Activated CD4-positive, CD25-positive, alpha-beta regulatory T cell treated with anti-CD3 and anti-CD28 coated beads, Interleukin-2, amount 50 U/mL, for 24 hours (primary cell): ENCODE data around the gene TMTC4.
"Not testable (repeated sequence)": the region's sequence is repeated elsewhere in the genome, so short reads cannot be mapped to it uniquely, and the experiment has no call there.

Experiments used
- ATAC-seq, 2 donors: fragments of 150-1000 bp; cut with Tn5 transposase; one replicate each; pipeline ENCODE4 v1.10.0; 2021; ENCODE audit warnings: mild to moderate bottlenecking in 1 of 2, moderate library complexity in 1 of 2

Gene TMTC4

GRCh38 chr13:100674572-100674871, at the start of gene TMTC4:
TMTC4 (minus strand) TSS chr13:100674795; CDS start chr13:100670362, 4,433 bp downstream.
- peak in 1 of 2 donors; percentile 41 for ATAC-seq

- no peak for ATAC-seq
Observed at GRCh38 chr13:100722517-100722916, 47.9 kb upstream of the TMTC4 start.

GRCh38 chr13:100721885-100722512, 47.4 kb upstream of the TMTC4 start:
- no peak for ATAC-seq

GRCh38 chr13:100715604-100716003, 41.0 kb upstream of the TMTC4 start:
- no peak for ATAC-seq

GRCh38 chr13:100714478-100714877, 39.9 kb upstream of the TMTC4 start:
- no peak for ATAC-seq

- ATAC-seq = no peak
Observed at GRCh38 chr13:100710176-100710575, 35.6 kb upstream of the TMTC4 start.

GRCh38 chr13:100707818-100708740, 33.5 kb upstream of the TMTC4 start:
- no peak for ATAC-seq

- ATAC-seq = not testable (repeated sequence)
Observed at GRCh38 chr13:100698331-100698730, 23.7 kb upstream of the TMTC4 start.

GRCh38 chr13:100695509-100695773, 20.8 kb upstream of the TMTC4 start:
- ATAC-seq = no peak

GRCh38 chr13:100694722-100695508, 20.3 kb upstream of the TMTC4 start:
- no peak for ATAC-seq

- no peak for ATAC-seq
Observed at GRCh38 chr13:100689191-100689590, 14.6 kb upstream of the TMTC4 start.

- ATAC-seq = no peak
Observed at GRCh38 chr13:100680131-100680530, 5.5 kb upstream of the TMTC4 start.

- ATAC-seq = not testable (repeated sequence)
Observed at GRCh38 chr13:100677128-100677527, 2.5 kb upstream of the TMTC4 start.

GRCh38 chr13:100675661-100676129, 1.1 kb upstream of the TMTC4 start:
- ATAC-seq = no peak

- ATAC-seq = peak; percentile 95 to 96
Observed at GRCh38 chr13:100674872-100675660, 471 bp upstream of the TMTC4 start.

- ATAC-seq = peak; percentile 23 to 25
Observed at GRCh38 chr13:100673713-100674571, 653 bp downstream of the TMTC4 start.

GRCh38 chr13:100673376-100673712, 1.3 kb downstream of the TMTC4 start:
- no peak for ATAC-seq

- no peak for ATAC-seq
Observed at GRCh38 chr13:100671389-100672182, 3.0 kb downstream of the TMTC4 start.

- ATAC-seq = no peak
Observed at GRCh38 chr13:100668408-100668807, 6.2 kb downstream of the TMTC4 start.

GRCh38 chr13:100667894-100668293, 6.7 kb downstream of the TMTC4 start:
- ATAC-seq = no peak

GRCh38 chr13:100666124-100666523, 8.5 kb downstream of the TMTC4 start:
- no peak for ATAC-seq
